Ascending aorta (tissue), 2 donors: ENCODE measurements around the gene HSFX3. TPM values are rescaled to one million over a fixed set of nuclear protein-coding genes. Genes with fewer than 3 reads are reported as not detected.
"Not testable (repeated sequence)": the region's sequence is repeated elsewhere in the genome, so short reads cannot be mapped to it uniquely, and the experiment has no call there.

Experiments used
- DNase-seq, 2 donors: peaks; one replicate each; pipeline ENCODE4 v3.0.0-alpha.2; 2019; ENCODE audit warnings: low spot score in 2 of 2
- H3K27ac ChIP-seq, 2 donors: fragments of 200-600 bp; sonication (generic); one replicate each; pipeline ENCODE4 v1.5.1; 2016 to 2017; ENCODE audit warnings: mild to moderate bottlenecking in 1 of 2
- H3K27me3 ChIP-seq: fragments of 200-600 bp; sonication (generic); one replicate; pipeline ENCODE4 v1.5.1; 2017
- H3K36me3 ChIP-seq, 2 donors: fragments of 200-600 bp; sonication (generic); one replicate each; pipeline ENCODE4 v1.5.1; 2016
- H3K4me1 ChIP-seq, 2 donors: fragments of 200-600 bp; sonication (generic); one replicate each; pipeline ENCODE4 v1.5.1; 2016 to 2017; ENCODE audit warnings: mild to moderate bottlenecking in 1 of 2
- H3K4me3 ChIP-seq, 2 donors: fragments of 200-600 bp; sonication (generic); one replicate each; pipeline ENCODE4 v1.5.1; 2016 to 2017; ENCODE audit warnings: mild to moderate bottlenecking in 1 of 2
- H3K9me3 ChIP-seq, 2 donors: fragments of 200-600 bp; sonication (generic); one replicate each; pipeline ENCODE4 v1.5.1; 2016
- intact Hi-C: fragments of 100-400 bp; cut with DNase I; formaldehyde crosslinking; loops from one replicate; pipeline ENCODE4 v1.15.1; 2023
- total RNA-seq: library from RNA; depleted of rRNA; stranded (reverse); fragments of >200 nt; gene quantifications from one replicate; pipeline ENCODE4 v1.1.0, GENCODE V29; 2016
- TF ChIP-seq, protein P1 (sequence below), 3 experiments: fragments of 200-600 bp in 2 of 3; fragments of 450-650 bp in 1 of 3; sonication (generic) in 2 of 3; IDR thresholded peaks; one replicate each; pipeline ENCODE4 v1.5.1; 2016 to 2019; ENCODE audit warnings: antibody characterized with exemption in 3 of 3, mild to moderate bottlenecking in 1 of 3, moderate library complexity in 1 of 3

The HSFX3 gene
- total RNA-seq, 1 donor from 2014 or later = not detected

DNA sequence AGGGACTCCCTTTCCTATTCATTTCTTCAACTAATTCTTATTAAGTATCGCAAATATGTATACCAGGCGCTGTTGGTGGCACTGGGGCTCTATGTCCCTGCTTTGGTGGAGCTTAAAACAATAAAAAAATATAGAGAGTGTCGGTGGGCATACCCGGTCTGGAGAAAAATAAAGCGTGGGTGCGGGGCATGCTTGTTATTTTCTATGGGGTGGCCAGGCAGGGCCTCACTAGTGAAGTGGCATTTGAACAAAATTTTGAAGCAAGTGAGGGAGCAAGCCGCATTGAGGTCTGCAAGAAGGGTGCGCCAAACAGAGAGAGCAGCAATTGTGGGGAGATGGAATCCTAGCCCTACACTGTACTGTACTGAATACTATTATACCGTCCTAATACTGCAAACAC, 44.1 kb downstream of the HSFX3 start:
- Histone ChIP-seq H3K27ac (peak overlapping the region; percentile 73 to 89), H3K4me3 (peak overlapping the region in 1 of 2 donors; percentile 63), H3K27me3 (no peaks in the 10 kb centered on the region), H3K9me3 (no peaks in the 10 kb centered on the region), H3K4me1 (no peaks in the 10 kb centered on the region), H3K36me3 (peaks cover 8 to 12% of the 10 kb centered on the region in 2 donors)
- no peak for DNase-seq
- intact Hi-C loops = loop anchor here (2.0 to 10.0 kb wide), 3 partner anchors 35 to 859 kb away; partner anchors contain the start of genes EOLA1, MAMLD1 and TMEM185A
- TF ChIP-seq, protein P1, sequence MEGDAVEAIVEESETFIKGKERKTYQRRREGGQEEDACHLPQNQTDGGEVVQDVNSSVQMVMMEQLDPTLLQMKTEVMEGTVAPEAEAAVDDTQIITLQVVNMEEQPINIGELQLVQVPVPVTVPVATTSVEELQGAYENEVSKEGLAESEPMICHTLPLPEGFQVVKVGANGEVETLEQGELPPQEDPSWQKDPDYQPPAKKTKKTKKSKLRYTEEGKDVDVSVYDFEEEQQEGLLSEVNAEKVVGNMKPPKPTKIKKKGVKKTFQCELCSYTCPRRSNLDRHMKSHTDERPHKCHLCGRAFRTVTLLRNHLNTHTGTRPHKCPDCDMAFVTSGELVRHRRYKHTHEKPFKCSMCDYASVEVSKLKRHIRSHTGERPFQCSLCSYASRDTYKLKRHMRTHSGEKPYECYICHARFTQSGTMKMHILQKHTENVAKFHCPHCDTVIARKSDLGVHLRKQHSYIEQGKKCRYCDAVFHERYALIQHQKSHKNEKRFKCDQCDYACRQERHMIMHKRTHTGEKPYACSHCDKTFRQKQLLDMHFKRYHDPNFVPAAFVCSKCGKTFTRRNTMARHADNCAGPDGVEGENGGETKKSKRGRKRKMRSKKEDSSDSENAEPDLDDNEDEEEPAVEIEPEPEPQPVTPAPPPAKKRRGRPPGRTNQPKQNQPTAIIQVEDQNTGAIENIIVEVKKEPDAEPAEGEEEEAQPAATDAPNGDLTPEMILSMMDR (IDR thresholded peaks at IDR 0.05) = no peak

DNA sequence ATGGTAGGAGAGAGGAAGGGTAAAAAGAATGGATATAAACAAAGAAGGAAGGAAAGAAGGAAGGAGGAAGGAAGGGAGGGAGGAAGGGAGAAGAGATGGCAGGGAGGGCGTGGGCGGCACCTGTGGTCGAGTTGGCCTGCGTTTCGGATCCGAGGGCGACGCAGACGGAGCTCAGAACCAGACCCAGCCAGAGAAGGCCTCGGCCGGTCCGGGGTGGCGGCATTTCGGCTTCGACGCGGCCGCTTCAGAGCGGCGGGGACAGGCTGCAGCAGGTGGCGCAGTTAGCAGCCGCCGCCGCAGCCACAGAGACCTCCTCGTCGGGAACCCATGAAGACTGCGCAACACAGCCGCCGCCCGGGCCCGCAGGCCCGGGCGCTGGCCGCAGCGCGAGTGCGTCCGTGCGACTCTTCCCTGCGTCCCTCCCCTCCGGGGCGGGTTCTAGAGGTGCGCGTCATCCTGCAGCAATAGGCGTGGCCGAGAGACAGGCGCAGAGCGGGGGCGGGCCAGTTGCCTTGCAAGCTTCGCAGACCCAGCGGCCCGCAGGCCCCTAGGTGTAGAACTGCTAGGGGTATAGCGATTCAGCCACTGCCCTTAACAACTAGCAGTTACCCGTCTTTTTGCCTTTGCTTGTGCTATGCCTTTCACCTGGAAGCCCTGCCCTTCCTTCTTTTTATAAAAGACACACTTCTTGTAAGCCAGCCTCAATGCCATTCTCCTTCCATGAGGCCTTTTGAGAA, 44.6 kb downstream of the HSFX3 start, which contains the start of gene IDS:
TSS of gene IDS (minus strand) at position 392 of the 737 bp plus-strand sequence. CDS start at position 223, 169 bp downstream.
- H3K27me3 ChIP-seq = no peaks in the 10 kb centered on the region
- intact Hi-C loops = loop anchor here (2.0 to 10.0 kb wide), 3 partner anchors 36 to 860 kb away; partner anchors contain the start of genes EOLA1, MAMLD1 and TMEM185A
- no peaks in the 10 kb centered on the region for H3K4me1 ChIP-seq
- no peaks in the 10 kb centered on the region for H3K9me3 ChIP-seq
- peaks cover 11 to 16% of the 10 kb centered on the region in 2 donors for H3K36me3 ChIP-seq
- TF ChIP-seq, protein P1 (IDR thresholded peaks at IDR 0.05) = no peak
- peak; percentile 61 to 92 for DNase-seq
- peak within 1 kb of the TSS; percentile 61 to 63 for H3K4me3 ChIP-seq
- peak within 1 kb of the TSS; percentile 73 to 89 for H3K27ac ChIP-seq

DNA sequence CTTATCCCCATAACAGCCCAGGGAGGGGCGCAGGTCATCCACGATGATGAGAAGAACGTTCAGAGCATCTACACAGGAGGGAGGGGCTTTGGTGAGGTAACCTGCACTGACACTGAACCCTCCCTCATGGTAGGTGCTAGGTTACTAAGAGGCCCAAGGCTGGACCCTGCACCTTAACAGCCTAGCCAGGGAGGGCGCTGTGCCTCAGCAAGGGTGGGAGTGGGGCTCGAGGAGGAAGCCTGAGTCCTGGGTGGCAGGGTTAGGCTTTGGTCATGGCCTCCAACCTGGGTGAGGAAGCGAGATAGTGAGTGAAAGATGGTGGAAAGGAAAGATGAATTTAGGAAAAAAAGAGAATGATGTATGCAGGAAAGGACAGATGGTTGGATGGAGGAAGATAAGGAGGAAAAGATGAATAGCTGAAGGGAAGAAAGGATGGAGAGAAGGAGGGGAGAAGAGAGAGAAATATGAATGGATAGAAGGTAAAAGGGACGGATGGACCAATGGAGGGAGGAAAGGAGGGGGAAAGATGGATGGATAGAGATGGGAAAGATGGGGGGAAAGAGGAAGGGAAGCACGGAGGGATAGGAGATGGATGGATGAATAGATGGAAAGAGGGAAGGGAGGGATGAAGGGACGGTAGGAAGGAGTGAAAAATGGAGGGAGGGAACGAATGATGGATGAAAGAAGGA, 45.4 kb downstream of the HSFX3 start:
- intact Hi-C loops = loop anchor here (2.0 to 10.0 kb wide), 3 partner anchors 36 to 860 kb away; partner anchors contain the start of genes EOLA1, MAMLD1 and TMEM185A
- TF ChIP-seq, protein P1 (IDR thresholded peaks at IDR 0.05) = peak in 1 of 3 experiments; percentile 28
- Histone ChIP-seq H3K4me1 (no peaks in the 10 kb centered on the region), H3K27me3 (no peaks in the 10 kb centered on the region), H3K9me3 (no peaks in the 10 kb centered on the region), H3K4me3 (peak overlapping the region; percentile 61 to 63), H3K27ac (peak overlapping the region; percentile 73 to 89), H3K36me3 (peaks cover 11 to 21% of the 10 kb centered on the region in 2 donors)
- no peak for DNase-seq

DNA sequence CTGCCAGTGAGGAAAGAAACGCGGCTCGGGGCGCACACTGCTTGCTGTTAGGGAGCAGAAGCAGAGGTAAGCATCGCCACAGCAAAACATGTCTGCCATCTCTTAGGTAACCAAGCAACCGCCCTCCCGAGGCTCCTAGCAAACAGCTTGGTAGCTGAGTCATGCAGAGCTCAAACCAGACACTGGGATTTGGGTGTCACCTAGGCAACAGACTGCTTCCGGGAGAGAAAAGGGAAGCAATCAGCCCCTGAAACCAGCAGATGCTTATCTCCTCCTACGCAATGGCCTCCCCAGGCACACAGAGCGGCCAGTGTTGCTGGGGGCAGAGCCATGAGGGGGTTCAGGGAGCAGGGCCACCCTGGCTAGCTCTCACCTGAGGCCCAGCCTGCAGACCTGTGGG, 46.3 kb downstream of the HSFX3 start:
- H3K4me1 ChIP-seq, H3K9me3 ChIP-seq, H3K27me3 ChIP-seq: not testable (repeated sequence)
- intact Hi-C loops = loop anchor here (10.0 kb wide), 2 partner anchors 131 to 861 kb away; partner anchors contain the start of genes MAMLD1 and TMEM185A
- Histone ChIP-seq H3K27ac (peak overlapping the region; percentile 73 to 89), H3K36me3 (peaks cover 11 to 21% of the 10 kb centered on the region in 2 donors), H3K4me3 (peak overlapping the region in 1 of 2 donors; percentile 63)
- peak; percentile 31 to 82 for DNase-seq

DNA sequence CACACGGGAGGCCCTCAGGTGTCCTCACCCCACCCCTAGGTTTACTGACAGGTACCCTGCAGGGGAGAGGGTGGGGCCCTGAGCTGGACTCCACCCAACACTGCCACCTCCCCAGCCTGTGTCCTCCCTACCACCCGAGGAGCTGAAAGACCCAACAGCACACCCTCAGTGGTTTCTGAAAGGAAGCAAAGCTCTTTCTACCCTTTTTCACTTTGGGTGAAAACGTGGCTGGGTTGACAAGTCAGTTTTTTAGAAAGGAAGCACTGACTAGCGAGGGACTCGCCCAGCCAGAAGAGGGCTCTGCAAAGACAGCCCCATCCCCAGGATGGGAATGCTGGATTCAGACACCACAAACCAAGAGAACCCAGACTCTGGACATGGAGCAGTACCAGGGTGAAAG, 46.8 kb downstream of the HSFX3 start:
- H3K27ac ChIP-seq, H3K27me3 ChIP-seq, DNase-seq, H3K4me1 ChIP-seq, H3K9me3 ChIP-seq: not testable (repeated sequence)
- Histone ChIP-seq H3K36me3 (peaks cover 16 to 24% of the 10 kb centered on the region in 2 donors), H3K4me3 (peak overlapping the region in 1 of 2 donors; percentile 16)
- intact Hi-C loops = loop anchor here (10.0 kb wide), 2 partner anchors 132 to 862 kb away; partner anchors contain the start of genes MAMLD1 and TMEM185A

DNA sequence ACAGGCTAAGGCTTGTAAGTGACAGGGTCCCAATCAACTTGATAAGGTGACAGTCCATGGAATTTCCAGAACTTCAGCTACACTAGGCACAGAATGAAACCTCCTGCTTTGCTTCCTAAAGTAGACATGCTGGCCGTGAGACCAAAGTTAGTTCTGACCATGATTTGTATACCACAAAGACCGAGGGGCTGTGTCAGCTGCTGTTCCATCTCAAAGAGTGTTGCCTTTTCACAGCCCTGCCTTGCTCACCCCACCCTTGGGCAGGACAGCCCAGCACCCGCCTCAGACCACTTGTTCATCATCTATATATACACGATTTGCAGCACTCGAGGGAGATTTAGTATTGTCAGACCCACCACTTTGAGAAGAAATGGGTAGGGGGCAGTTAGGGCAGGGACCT, 50.0 kb downstream of the HSFX3 start:
- peak in 1 of 2 donors; percentile 49 for DNase-seq
- Histone ChIP-seq H3K9me3 (no peaks in the 10 kb centered on the region), H3K27ac (no peak overlapping the region), H3K27me3 (no peaks in the 10 kb centered on the region), H3K4me1 (no peaks in the 10 kb centered on the region), H3K36me3 (peaks cover 36 to 44% of the 10 kb centered on the region in 2 donors), H3K4me3 (no peak overlapping the region)
- intact Hi-C loops = loop anchor here (10.0 kb wide), 2 partner anchors 135 to 865 kb away; partner anchors contain the start of genes MAMLD1 and TMEM185A
- TF ChIP-seq, protein P1 (IDR thresholded peaks at IDR 0.05) = no peak
